Retinal pigment epithelial cell (primary cell): ENCODE data around the gene GVQW3.
A peak's percentile ranks its signal among the peaks of the same experiment; 100 is the strongest.

Experiments used
- DNase-seq: peaks from one replicate; pipeline ENCODE4 v3.0.0-alpha.2; 2010; ENCODE audit warnings: low read depth
- H3K4me3 ChIP-seq: 2 replicates; pipeline ENCODE4 v1.5.1; 2011; ENCODE audit warnings: mild to moderate bottlenecking, low read length, control low read depth, moderate library complexity
- CTCF ChIP-seq: conservative IDR thresholded peaks from 2 replicates; pipeline ENCODE4 v1.5.1; 2011; ENCODE audit warnings: low read depth, low read length, control low read depth, inconsistent platforms

The GVQW3 gene

GRCh38 chr11:76368490-76368889 lies 12.6 kb upstream of the GVQW3 start:
- no peak overlapping the region for H3K4me3 ChIP-seq
- no peak for TF ChIP-seq CTCF
- no peak for DNase-seq

GRCh38 chr11:76369406-76369805 lies 11.7 kb upstream of the GVQW3 start:
- TF ChIP-seq CTCF = no peak
- no peak for DNase-seq
- H3K4me3 ChIP-seq = no peak overlapping the region

- no peak overlapping the region for H3K4me3 ChIP-seq
- DNase-seq = no peak
- TF ChIP-seq CTCF = no peak
These were observed 10.0 kb upstream of the GVQW3 start for GRCh38 chr11:76371170-76371569.

- no peak for TF ChIP-seq CTCF
- no peak for DNase-seq
- H3K4me3 ChIP-seq = no peak overlapping the region
These were observed 4.2 kb upstream of the GVQW3 start for GRCh38 chr11:76376746-76377558.

GRCh38 chr11:76379807-76380158 lies 1.3 kb upstream of the GVQW3 start:
- TF ChIP-seq CTCF = no peak
- H3K4me3 ChIP-seq = peak overlapping the region; percentile 79
- no peak for DNase-seq

GRCh38 chr11:76380159-76380976 lies 755 bp upstream of the GVQW3 start:
- peak overlapping the region; percentile 79 for H3K4me3 ChIP-seq
- no peak for TF ChIP-seq CTCF
- DNase-seq = no peak
